ENCODE results near the gene MPEG1. TPM values are rescaled to one million over a fixed set of nuclear protein-coding genes. Genes with fewer than 3 reads are reported as not detected.

The MPEG1 gene
- total RNA-seq, 2 donors from 2014 or later = not detected

DNA sequence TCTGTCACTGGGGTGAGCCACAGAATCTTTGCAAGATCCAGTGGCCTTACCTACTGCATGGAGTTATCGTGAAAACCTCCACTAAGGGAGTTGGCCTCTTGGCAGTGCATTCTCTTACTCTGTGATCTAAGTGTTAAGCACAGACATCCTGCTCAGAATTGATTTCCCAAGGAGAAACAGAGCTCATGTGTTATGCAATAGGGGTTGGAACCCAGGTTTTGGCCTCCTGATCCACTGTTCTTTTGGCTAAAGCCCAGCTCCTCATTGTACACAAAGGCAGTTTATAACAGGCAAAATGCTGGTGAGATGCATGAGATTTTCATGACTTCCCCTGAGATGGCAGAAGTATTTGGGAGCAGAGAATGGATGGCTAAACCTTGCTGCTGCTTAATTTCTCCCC lies 29.0 kb downstream of the MPEG1 start:
- Mint-ChIP-seq H3K36me3 (peaks cover 0 to 12% of the 10 kb centered on the region in 2 donors), H3K9me3 (peaks cover 0 to 8% of the 10 kb centered on the region in 2 donors)
- no peak for ATAC-seq

DNA sequence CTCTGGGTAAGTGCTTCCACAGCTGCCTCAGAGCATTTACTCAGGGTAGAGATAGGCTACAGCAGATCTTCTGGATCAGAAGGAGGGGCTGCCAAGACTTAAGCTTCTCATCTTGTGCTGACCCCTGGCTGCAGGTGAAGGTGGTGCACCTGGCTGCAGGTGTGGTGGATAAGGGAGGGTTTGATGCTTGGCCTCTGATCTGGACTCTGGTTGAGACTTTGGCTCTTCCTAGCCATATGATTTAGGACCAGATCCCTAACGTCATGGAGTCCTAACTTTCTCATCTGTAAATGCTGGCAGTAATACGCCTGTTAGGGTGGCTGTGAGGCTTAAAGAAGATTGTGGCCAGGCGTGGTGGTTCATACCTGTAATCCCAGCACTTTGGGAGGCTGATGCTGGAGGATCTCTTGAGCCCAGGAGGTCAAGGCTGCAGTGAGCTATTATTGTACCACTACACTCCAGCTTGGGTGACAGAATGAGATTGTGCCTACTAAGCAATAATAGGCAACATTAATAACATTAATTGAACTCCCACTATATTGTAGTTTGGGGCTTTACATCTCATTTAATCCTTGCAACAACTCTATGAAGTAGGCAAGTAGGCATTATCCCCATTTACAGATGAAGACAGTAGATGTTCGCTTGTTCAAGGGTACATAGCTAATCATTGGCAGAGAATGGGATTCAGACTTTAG lies 30.1 kb downstream of the MPEG1 start:
- peaks cover 0 to 8% of the 10 kb centered on the region in 2 donors for H3K9me3 Mint-ChIP-seq
- DNase-seq (ENCODE audit: low spot score in 2 of 2) = no peak
- H3K36me3 Mint-ChIP-seq = peaks cover 4 to 16% of the 10 kb centered on the region in 2 donors
- no peak overlapping the region for H3K27ac Mint-ChIP-seq
- ATAC-seq = no peak

More for the DNA sequence above, 29.0 kb downstream of the MPEG1 start:
- DNase-seq (ENCODE audit: low spot score in 2 of 2) = no peak
- H3K27ac Mint-ChIP-seq = no peak overlapping the region

DNA sequence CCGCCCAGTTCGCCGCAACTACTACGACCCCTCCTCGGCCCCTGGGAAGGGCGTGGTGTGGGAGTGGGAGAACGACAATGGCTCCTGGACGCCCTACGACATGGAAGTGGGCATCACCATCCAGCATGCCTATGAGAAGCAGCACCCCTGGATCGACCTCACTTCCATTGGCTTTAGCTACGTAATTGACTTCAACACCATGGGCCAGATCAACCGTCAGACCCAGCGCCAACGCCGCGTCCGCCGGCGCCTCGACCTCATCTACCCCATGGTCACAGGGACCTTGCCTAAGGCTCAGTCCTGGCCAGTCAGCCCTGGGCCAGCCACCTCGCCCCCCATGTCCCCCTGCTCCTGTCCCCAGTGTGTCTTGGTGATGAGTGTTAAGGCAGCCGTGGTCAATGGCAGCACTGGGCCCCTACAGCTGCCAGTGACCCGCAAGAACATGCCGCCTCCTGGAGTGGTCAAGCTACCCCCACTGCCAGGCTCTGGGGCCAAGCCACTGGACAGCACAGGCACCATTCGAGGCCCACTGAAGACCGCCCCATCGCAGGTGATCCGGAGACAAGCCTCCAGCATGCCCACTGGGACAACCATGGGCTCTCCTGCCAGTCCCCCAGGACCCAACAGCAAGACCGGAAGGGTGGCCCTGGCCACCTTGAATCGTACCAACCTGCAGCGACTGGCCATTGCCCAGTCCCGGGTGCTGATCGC lies 30.8 kb downstream of the MPEG1 start:
- H3K9me3 Mint-ChIP-seq = peaks cover 0 to 8% of the 10 kb centered on the region in 2 donors
- ATAC-seq = no peak

DNA sequence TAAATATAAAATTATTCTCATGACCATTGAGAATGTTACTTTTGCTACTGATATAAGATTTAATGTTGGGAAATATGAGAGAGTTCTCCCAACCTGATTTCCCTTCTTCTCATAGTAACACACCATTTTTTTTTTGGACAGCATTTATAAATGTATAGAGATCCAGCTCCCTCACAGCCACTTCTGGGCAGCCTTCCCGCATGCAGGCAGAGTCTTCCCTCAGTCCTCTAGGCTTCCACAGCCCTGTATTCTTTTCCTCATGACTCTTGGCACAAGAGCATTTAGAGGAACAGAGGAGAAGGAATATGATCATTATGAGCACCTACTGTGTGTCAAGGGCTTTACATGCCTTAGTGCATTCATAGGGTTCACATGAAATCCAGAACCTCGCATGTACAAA lies 31.8 kb downstream of the MPEG1 start:
- Mint-ChIP-seq H3K27ac (no peak overlapping the region), H3K36me3 (peaks cover 4 to 16% of the 10 kb centered on the region in 2 donors), H3K9me3 (peaks cover 0 to 8% of the 10 kb centered on the region in 2 donors)
- ATAC-seq (no peak), DNase-seq (ENCODE audit: low spot score in 2 of 2) (no peak)

More for the DNA sequence above, 30.8 kb downstream of the MPEG1 start:
- Mint-ChIP-seq H3K36me3 (peaks cover 4 to 16% of the 10 kb centered on the region in 2 donors), H3K27ac (no peak overlapping the region)
- no peak for DNase-seq (ENCODE audit: low spot score in 2 of 2)

DNA sequence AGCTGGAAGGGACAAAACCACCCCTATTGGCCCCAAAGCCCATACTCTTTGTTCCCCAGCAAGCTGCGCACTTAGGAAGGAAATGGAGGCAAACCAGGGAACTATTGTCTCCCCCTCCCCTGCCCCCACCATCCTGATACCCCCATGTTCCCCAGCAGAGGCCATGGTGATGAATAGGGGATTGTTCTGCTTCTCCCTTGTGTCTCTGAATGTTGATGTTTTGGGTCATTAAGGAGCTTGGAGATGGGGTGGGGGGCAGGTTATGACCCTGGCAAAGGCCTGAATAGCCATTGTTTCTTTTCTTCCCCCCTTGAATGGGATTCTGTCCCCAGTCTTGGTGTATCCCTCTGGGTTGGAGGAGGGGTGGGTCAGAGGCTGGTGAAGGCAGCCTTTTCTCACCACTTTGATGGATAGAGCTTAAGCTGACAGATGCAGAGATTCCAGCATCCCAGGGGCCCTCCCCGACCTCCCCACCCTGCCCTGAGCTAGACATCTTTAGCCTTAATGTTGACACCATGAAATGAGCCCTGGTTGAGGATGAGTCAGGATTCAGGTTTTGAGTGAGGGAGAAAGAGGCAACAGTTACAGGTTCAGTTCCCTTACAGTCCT lies 32.5 kb downstream of the MPEG1 start:
- peaks cover 0 to 8% of the 10 kb centered on the region in 2 donors for H3K9me3 Mint-ChIP-seq
- H3K36me3 Mint-ChIP-seq = peaks cover 4 to 16% of the 10 kb centered on the region in 2 donors
- ATAC-seq (no peak), DNase-seq (ENCODE audit: low spot score in 2 of 2) (no peak)
- H3K27ac Mint-ChIP-seq = no peak overlapping the region

DNA sequence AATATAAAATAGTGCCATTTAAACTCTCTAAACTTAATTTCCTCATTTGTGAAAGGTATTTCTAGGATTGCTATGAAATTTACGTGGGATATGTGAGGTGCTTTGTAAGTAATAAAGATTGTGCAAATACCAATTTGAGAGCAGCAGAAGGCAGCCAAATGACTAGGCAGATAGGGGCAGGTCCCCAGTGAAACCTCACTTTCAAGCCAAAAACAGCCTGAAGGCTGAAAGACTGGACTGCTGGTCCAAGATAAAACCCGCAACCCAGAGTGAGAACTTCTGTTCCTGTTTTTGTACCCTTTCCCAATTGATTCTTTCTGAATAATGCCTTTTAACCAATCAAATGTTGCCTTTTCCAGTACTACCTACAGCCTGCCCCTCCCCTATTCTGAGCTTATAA lies 33.6 kb downstream of the MPEG1 start:
- Mint-ChIP-seq H3K27ac (no peak overlapping the region), H3K9me3 (peaks cover 0 to 8% of the 10 kb centered on the region in 2 donors), H3K36me3 (peaks cover 4 to 16% of the 10 kb centered on the region in 2 donors)
- DNase-seq (ENCODE audit: low spot score in 2 of 2) (no peak), ATAC-seq (no peak)

DNA sequence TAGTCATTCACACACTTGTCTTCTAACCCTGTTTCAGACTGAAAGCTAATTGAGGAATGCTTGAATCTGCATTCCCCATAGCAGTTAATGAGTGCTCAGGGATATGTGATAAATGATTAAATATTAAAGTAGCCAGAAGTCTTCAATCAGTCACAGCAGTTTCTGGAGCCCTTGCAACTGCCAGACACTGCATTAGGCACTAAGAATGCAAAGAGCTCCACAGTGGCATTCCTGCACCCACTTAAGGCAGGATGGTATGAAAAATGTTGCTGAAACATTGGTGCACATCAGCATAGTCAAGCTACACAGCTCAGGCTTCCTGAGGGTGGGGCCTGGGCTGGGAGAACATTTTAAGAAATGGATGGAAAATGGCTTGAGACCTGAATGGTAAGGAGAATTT lies 34.3 kb downstream of the MPEG1 start:
- ATAC-seq = no peak
- Mint-ChIP-seq H3K36me3 (peaks cover 4 to 16% of the 10 kb centered on the region in 2 donors), H3K27ac (no peak overlapping the region), H3K9me3 (peaks cover 0 to 8% of the 10 kb centered on the region in 2 donors)
- no peak for DNase-seq (ENCODE audit: low spot score in 2 of 2)

DNA sequence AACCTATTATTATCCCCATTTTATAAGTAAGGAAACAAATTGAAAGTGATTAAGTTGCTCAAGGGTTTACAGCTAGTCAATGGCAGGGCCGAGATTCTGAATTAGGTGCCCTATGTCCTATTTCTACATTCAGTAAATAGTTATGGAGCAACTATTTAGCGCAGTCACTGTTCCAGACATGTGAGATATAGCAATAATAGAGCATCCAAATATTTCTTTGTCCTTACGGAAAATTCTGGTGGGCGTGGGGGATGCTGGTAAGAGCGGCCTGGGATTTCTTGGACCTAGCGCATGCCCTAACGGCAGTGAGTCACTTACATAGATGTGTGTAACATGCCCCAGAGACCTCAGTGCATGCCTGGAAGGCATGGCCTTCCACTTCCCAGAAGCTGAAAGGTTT lies 36.4 kb downstream of the MPEG1 start:
- Mint-ChIP-seq H3K36me3 (peaks cover 4 to 16% of the 10 kb centered on the region in 2 donors), H3K27ac (no peak overlapping the region), H3K9me3 (peaks cover 0 to 8% of the 10 kb centered on the region in 2 donors)
- ATAC-seq (no peak), DNase-seq (ENCODE audit: low spot score in 2 of 2) (no peak)

DNA sequence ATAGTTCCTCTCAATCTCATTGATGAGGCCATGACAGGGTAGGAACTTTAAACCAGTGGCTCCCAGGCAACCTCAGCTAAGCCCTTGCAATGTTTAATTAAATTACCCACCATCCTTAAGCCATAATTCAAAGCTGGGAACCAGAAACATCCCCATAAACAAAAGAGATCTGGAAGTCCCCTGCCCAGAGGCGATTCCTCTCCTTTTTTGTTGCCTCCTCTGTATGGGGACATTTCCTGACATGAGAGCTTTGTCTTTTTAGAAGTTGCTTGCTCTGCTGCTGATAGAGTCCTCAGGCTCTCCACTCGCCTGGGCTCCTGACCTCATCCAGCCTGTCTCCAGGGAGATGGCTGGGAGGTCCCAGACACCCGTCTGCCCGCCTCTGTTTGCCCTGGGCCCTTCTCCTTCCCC lies 37.6 kb downstream of the MPEG1 start:
- H3K36me3 Mint-ChIP-seq = peaks cover 4 to 16% of the 10 kb centered on the region in 2 donors

DNA sequence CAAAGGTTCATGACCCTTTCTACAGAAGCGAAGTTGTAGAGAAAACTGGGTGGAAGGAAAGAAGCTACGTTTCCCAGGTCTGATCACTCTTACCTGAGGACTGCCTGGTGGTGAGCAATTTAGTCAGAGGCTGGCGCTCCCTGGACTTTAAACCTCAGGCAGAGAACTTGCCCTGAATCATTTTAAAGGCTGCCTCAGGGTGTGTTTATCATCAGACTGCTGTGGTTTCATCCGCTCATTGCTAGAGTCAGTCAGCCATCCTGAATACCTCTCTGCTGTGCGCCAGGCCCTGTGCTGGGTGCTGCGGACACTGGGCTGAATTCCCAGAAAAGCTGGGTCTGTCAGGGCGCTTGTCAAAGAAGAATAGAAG lies 38.1 kb downstream of the MPEG1 start:
- ATAC-seq (peak in 1 of 2 donors; percentile 55), DNase-seq (ENCODE audit: low spot score in 2 of 2) (no peak)
- peaks cover 0 to 4% of the 10 kb centered on the region in 2 donors for H3K9me3 Mint-ChIP-seq
- peaks cover 4 to 11% of the 10 kb centered on the region in 2 donors for H3K36me3 Mint-ChIP-seq
- no peak overlapping the region for H3K27ac Mint-ChIP-seq

More for the DNA sequence above, 37.6 kb downstream of the MPEG1 start:
- peaks cover 0 to 8% of the 10 kb centered on the region in 2 donors for H3K9me3 Mint-ChIP-seq
- DNase-seq (ENCODE audit: low spot score in 2 of 2) (no peak), ATAC-seq (no peak)
- H3K27ac Mint-ChIP-seq = no peak overlapping the region

DNA sequence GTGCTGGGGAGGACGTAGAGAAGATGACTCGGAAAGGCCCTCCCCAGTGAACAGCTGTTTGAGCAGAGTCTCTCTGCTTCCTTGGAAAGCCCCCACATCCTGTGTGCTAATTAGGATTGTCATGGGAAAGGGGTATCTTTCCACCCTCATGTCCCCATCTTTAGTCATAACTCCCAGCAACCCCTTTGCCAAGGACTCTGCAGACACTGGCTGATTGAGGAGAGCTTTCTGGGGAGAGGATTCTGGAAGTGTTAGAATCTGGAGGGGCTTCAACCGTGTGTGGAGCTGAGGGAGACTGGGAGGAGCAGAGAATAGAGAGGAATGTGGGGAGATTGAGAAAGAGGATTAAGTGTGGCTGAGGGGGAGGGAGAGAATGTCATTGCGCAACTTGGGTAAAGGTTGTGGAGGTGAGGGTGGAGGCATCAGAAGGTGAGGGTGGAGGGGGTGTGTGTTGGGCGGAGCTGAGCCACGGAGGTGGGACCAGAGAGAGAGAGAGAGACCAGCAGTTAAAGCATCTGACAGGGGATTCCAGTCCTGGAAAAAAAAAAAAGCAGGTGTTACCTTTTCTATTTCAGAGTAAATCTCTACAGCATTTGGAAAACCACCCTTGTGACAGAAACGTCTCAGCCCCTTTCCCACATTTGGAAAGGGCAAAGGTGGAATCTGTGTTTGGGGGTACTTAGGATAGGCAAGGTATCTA lies 38.6 kb downstream of the MPEG1 start:
- Mint-ChIP-seq H3K9me3 (no peaks in the 10 kb centered on the region), H3K36me3 (peaks cover 4 to 7% of the 10 kb centered on the region in 2 donors), H3K27ac (no peak overlapping the region)
- no peak for ATAC-seq
- no peak for DNase-seq (ENCODE audit: low spot score in 2 of 2)

DNA sequence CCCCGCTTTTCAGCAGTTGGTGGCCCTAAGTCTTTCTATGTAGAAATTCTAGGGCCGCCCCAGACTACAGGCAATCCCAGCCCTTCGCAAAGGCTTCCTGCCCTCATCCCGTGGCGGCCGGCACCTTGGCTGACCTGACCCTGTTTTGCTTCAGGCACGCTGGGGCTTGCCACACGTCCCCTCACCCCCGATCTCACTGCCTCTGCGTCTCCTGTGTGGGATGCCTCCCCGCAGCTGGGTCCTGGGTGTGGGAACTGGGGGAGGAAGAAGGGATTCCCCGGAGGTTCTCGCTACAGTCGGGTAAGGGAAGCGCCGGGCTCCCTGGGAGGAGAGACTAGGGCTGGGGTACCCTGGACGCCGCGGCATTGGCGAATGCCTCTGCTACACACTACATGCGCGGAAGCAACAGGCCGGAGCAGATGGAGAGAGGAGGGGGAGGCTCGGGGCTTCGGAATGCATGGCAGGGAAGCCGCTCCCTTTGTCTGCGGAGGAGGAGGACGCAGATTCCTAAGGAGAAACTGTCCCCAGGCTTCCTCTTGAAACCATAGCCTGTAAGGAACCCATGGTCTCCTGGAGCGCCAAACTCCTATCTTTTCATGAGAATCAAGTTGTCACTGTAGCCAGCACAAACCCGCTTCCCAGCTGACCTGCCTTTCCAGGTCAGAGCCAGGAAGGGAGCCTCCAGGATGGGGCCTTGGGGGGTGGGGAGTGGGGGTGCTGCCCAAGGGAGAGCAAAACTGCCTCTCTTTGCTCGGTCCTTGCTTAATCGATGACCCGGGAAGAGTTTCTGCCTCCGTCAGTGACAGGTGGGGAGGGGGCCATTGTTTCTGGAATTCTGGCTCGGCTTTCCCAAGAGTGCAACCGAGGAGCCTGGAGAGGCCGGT lies 39.4 kb downstream of the MPEG1 start:
- ATAC-seq (no peak), DNase-seq (ENCODE audit: low spot score in 2 of 2) (no peak)
- Mint-ChIP-seq H3K9me3 (no peaks in the 10 kb centered on the region), H3K36me3 (no peaks in the 10 kb centered on the region), H3K27ac (no peak overlapping the region)

DNA sequence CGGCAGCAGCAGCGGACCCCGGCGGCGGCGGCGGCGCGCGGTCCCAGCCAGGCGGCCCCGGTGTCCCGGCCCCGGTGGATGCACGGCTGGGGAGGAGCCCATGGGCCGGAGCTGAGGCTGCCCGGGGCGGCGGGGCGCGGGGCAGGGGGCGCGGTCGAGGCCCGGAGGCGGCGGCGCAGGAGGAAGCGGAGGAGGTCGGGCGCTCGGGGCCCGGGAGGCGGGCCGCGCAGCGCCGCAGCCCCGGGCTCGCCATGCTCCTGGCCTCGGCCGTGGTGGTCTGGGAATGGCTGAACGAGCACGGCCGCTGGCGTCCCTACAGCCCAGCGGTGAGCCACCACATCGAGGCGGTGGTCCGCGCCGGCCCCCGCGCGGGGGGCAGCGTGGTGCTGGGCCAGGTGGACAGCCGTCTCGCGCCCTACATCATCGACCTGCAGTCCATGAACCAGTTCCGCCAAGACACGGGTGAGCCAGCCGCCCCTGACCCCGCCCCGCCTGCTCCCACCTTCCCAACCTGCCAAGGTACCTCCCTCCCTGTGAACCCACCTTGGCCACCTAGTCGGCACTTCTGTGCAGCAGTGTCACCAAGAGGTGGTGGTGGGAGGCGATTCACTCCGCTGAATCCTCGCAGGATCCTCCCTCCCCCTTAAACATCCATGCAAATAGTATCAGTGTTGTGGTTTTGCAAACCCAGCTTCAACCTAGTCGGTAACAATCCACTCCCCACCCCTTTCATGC lies 40.2 kb downstream of the MPEG1 start:
- Mint-ChIP-seq H3K9me3 (no peaks in the 10 kb centered on the region), H3K36me3 (no peaks in the 10 kb centered on the region), H3K27ac (no peak overlapping the region)
- DNase-seq (ENCODE audit: low spot score in 2 of 2) = no peak
- ATAC-seq = peak; percentile 8 to 19

DNA sequence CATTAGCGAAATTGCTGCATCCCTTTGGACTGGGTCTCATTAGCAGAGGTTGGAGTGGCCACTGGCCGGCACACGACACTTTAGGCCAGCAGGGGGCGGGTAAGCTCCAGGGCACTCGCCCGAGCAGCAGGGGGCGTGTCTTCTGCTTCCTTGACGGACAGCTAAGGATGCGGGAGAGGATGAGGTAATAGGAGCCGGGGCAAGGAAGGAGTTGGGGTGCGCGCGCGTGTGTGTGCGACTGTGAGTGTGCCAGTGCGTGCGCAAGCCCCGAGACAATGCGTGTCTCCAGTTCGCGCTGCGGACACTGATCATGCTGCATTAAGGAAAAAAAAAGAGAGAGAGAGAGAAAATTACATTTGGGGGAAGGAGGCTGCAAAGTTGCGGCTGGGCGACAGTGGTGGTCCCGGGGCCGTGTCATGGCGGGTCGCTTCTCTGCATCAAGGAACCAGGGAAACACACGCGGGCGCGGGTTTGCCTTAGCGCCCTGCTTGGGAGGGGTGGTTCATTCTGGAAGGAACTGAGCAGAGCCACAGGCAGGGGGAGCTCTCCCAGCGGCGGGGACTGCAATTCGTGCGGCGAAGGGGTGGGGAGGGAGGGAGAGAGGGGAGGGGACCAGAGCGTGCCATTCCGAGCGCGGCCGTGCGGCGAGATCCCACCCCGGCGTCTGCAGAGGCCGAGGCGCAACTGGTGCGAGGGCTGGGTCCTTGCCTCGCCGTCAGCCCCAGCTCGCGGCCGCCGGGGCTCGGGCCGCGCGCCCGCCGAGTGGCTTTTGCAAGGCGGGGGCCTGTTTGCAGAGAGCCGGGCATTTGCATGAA lies 41.0 kb downstream of the MPEG1 start, which contains the start of gene DTX4:
Gene DTX4, plus strand, starts transcription at position 625 of the 815 bp plus-strand sequence. CDS start 464 bp downstream, outside the sequence.
- Mint-ChIP-seq H3K27ac (no peak within 1 kb of the TSS), H3K36me3 (no peaks in the 10 kb centered on the region), H3K9me3 (no peaks in the 10 kb centered on the region)
- ATAC-seq (peak; percentile 86 to 94), DNase-seq (ENCODE audit: low spot score in 2 of 2) (peak; percentile 87 to 93)
